Measurements from ENCODE around the gene SKAP2. TPM values are rescaled to one million over a fixed set of nuclear protein-coding genes. Genes with fewer than 3 reads are reported as not detected.

Gene SKAP2
- polyA plus RNA-seq, 1 experiment: 16.0 TPM

DNA sequence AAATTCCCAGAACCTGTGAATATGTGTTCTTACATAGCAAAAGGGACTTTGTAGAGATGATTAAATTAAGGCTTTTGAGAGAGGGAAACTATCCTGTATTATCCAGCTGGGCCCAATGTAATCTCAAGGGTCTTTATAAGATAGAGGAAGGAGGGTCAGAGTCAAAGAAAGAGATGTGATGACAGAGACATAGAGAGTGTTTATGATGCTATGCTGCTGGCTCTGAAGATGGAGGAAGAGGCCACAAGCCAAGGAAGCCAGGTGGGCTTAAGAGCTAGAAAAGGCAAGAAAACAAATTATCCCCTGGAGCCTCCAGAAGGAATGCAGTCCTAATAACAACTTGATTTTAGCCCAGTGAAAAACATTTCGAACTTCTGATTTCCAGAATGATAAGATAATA is 15.3 kb upstream of the SKAP2 start:
- DNase-seq (ENCODE audit: low read depth, low spot score): no peak
- CTCF ChIA-PET: no interaction called here
- POLR2A ChIA-PET: no interaction called here
- H3K27ac ChIP-seq (ENCODE audit: low read depth, low read length): no peak overlapping the region
- no peaks in the 10 kb centered on the region for H3K9me3 ChIP-seq (ENCODE audit: control insufficient read depth, insufficient read depth, low read length)
- H3K27me3 ChIP-seq (ENCODE audit: control insufficient read depth, insufficient read depth, low read length): no peaks in the 10 kb centered on the region
- no peak overlapping the region for H3K4me3 ChIP-seq (ENCODE audit: low read depth, low read length)
- TF ChIP-seq, protein P1, sequence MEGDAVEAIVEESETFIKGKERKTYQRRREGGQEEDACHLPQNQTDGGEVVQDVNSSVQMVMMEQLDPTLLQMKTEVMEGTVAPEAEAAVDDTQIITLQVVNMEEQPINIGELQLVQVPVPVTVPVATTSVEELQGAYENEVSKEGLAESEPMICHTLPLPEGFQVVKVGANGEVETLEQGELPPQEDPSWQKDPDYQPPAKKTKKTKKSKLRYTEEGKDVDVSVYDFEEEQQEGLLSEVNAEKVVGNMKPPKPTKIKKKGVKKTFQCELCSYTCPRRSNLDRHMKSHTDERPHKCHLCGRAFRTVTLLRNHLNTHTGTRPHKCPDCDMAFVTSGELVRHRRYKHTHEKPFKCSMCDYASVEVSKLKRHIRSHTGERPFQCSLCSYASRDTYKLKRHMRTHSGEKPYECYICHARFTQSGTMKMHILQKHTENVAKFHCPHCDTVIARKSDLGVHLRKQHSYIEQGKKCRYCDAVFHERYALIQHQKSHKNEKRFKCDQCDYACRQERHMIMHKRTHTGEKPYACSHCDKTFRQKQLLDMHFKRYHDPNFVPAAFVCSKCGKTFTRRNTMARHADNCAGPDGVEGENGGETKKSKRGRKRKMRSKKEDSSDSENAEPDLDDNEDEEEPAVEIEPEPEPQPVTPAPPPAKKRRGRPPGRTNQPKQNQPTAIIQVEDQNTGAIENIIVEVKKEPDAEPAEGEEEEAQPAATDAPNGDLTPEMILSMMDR (IDR thresholded peaks at IDR 0.05; ENCODE audit: low read depth, low read length): no peak

DNA sequence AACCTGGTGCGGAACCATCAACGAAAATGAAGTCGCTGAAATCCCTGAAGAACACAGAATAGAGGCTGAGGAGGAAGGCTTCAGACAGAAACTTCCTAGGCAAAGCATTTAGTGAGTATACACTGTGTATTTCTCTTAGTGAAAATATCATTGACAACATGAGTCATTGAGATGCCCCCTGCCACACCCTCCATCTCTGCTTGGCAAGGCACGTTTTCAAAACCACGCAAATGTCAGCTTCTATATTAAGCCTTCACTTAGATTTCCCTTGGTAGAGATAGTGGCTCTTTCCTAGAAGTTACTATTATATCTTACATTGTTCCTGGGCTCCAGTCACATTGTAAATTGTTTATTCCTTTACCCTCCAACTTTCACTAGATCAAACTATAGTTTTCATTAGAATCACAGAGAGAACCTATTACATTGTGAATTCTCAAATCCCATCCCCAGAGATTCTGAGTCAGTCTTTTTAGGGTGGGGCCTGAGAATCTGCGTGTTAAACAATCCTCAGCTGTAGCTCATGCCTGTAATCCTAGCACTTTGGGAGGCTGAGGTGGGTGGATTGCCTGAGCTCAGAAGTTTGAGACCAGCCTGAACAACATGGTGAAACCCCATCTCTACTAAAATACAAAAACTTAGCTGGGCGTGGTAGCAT is 4.6 kb upstream of the SKAP2 start:
- ChIA-PET CTCF (interaction anchor here (0.5 kb wide), 1 partner anchor 25 kb away, joined by 3 read pairs; no protein-coding TSS in a partner anchor), POLR2A (no interaction called here)
- H3K4me3 ChIP-seq (ENCODE audit: low read depth, low read length): no peak overlapping the region
- TF ChIP-seq, protein P1 (IDR thresholded peaks at IDR 0.05; ENCODE audit: low read depth, low read length): no peak
- no peaks in the 10 kb centered on the region for H3K9me3 ChIP-seq (ENCODE audit: control insufficient read depth, insufficient read depth, low read length)
- H3K27me3 ChIP-seq (ENCODE audit: control insufficient read depth, insufficient read depth, low read length): no peaks in the 10 kb centered on the region
- H3K27ac ChIP-seq (ENCODE audit: low read depth, low read length): no peak overlapping the region
- DNase-seq (ENCODE audit: low read depth, low spot score): no peak

DNA sequence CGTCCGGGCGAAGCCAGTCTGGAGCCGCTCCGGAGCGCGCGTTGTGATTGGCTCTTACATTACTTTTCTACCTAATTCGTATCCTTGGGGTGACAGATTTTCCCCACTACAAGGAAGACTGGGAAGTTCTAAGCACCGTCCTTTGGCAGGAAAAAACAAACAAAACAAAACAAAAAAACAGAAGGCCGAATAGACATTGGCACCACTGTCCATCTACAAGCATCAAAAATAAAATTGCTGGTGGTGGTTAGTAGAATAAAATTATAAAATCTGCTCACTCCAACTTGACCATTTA is 651 bp upstream of the SKAP2 start:
- Histone ChIP-seq H3K9me3 (ENCODE audit: control insufficient read depth, insufficient read depth, low read length) (no peaks in the 10 kb centered on the region), H3K27ac (ENCODE audit: low read depth, low read length) (peak overlapping the region; percentile 93), H3K4me3 (ENCODE audit: low read depth, low read length) (peak overlapping the region; percentile 78), H3K27me3 (ENCODE audit: control insufficient read depth, insufficient read depth, low read length) (no peaks in the 10 kb centered on the region)
- ChIA-PET CTCF (interaction anchor here (2.8 kb wide), 1 partner anchor 11 kb away, joined by 16 read pairs; no protein-coding TSS in a partner anchor), POLR2A (interaction anchor here (0.6 to 1.9 kb wide), 2 partner anchors 232 to 257 kb away, joined by 3 to 9 read pairs; no protein-coding TSS in a partner anchor)
- TF ChIP-seq, protein P1 (IDR thresholded peaks at IDR 0.05; ENCODE audit: low read depth, low read length): no peak
- no peak for DNase-seq (ENCODE audit: low read depth, low spot score)

DNA sequence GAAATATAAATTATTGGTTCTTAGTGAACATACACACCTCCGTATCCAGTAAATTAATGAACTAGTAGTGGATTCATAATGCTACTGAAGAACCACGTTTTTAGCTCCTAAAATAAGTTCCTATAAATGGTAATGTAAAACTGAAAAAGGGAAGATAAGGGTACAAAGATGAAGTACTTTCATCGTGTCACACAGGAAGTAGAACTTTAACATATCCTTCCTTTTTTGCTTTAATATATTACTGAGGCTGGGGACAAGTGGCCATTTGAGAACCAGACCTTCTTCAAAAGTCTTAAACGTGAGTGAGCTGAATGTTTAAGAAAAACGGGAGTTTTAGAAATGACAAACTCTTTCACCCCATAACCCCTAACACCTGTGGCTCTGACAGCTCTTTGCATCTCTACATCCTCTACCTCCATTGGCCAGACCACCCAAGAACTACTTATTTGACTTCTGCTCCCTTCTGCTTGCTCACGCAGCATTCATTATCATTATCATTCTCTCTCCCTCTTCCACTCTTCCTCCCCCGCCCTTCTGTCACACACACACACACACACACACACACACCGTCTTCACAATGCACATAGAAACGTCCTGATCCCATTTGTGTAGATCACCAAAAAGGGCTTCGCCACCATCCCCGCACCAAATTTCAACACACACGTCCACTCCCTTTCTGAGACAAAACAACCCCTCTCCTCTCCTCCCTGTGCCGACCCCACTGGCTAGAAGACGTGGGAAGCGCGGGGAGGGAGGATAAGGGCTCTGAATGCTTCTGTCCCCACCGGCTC is 677 bp downstream of the SKAP2 start:
- H3K27ac ChIP-seq (ENCODE audit: low read depth, low read length): peak overlapping the region; percentile 78
- TF ChIP-seq, protein P1 (IDR thresholded peaks at IDR 0.05; ENCODE audit: low read depth, low read length): no peak
- CTCF ChIA-PET: interaction anchor here (1.4 to 2.8 kb wide), 2 partner anchors 10 to 297 kb away, joined by 5 to 16 read pairs; no protein-coding TSS in a partner anchor
- POLR2A ChIA-PET: interaction anchor here (0.7 to 1.9 kb wide), 3 partner anchors 233 to 1001 kb away, joined by 3 to 9 read pairs (median 5); no protein-coding TSS in a partner anchor
- no peak for DNase-seq (ENCODE audit: low read depth, low spot score)
- no peaks in the 10 kb centered on the region for H3K9me3 ChIP-seq (ENCODE audit: control insufficient read depth, insufficient read depth, low read length)
- no peaks in the 10 kb centered on the region for H3K27me3 ChIP-seq (ENCODE audit: control insufficient read depth, insufficient read depth, low read length)
- peak overlapping the region; percentile 90 for H3K4me3 ChIP-seq (ENCODE audit: low read depth, low read length)

DNA sequence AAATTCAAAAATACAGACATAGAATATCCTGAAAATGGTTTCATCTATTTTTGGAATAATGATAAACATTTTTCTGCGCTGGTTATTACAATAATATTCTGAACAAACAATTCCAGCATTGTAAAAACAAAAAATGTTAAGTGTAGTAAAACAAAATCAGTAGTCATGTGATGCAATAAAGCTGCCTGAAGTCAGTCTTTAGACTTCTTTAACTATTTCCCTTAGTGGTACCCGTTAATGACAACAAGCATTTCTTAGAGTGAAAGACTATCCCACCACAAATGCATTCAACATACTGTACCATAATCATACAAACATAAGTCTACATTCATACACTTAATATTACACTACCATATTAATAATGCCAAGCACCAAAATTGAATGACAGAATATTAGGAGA is 1.6 kb downstream of the SKAP2 start:
- POLR2A ChIA-PET: no interaction called here
- Histone ChIP-seq H3K4me3 (ENCODE audit: low read depth, low read length) (no peak overlapping the region), H3K9me3 (ENCODE audit: control insufficient read depth, insufficient read depth, low read length) (no peaks in the 10 kb centered on the region), H3K27ac (ENCODE audit: low read depth, low read length) (no peak overlapping the region), H3K27me3 (ENCODE audit: control insufficient read depth, insufficient read depth, low read length) (no peaks in the 10 kb centered on the region)
- CTCF ChIA-PET: interaction anchor here (2.8 kb wide), 1 partner anchor 9 kb away, joined by 16 read pairs; no protein-coding TSS in a partner anchor
- no peak for DNase-seq (ENCODE audit: low read depth, low spot score)
- TF ChIP-seq, protein P1 (IDR thresholded peaks at IDR 0.05; ENCODE audit: low read depth, low read length): no peak

Measured in AG04450 (cell line).